Adrenal gland (tissue), 12 donors: ENCODE results near the gene NPS. TPM values are rescaled to one million over a fixed set of nuclear protein-coding genes. Genes with fewer than 3 reads are reported as not detected.

Experiments used
- DNase-seq, 7 donors: peaks; one replicate each; pipeline ENCODE4 v3.0.0-alpha.2; 2019 to 2020
- H3K27ac ChIP-seq, 5 donors: fragments of 200-600 bp; sonication (generic) in 4 of 5; 1 replicate in 3 of 5; 2 replicates in 2 of 5; pipeline versions ENCODE4 v1.5.1 to v1.8.0; 2016 to 2020; ENCODE audit warnings: mild to moderate bottlenecking in 1 of 5
- H3K27me3 ChIP-seq: fragments of 200-600 bp; 2 replicates; pipeline ENCODE4 v1.8.0; 2021
- H3K36me3 ChIP-seq, 2 donors: fragments of 200-600 bp; replicated peaks in 1 of 2; 1 replicate in 1 of 2; 2 replicates in 1 of 2; pipeline versions ENCODE4 v1.5.1 to v1.8.0; 2018 to 2022
- H3K4me1 ChIP-seq, 2 donors: fragments of 200-600 bp; replicated peaks in 1 of 2; 1 replicate in 1 of 2; 2 replicates in 1 of 2; pipeline versions ENCODE4 v1.5.1 to v1.8.0; 2018 to 2021
- H3K4me3 ChIP-seq, 4 donors: fragments of 200-600 bp; sonication (generic) in 3 of 4; one replicate each; pipeline ENCODE4 v1.5.1; 2016 to 2018
- H3K9me3 ChIP-seq, 3 donors: fragments of 200-600 bp; sonication (generic) in 1 of 3; replicated peaks in 1 of 3; 1 replicate in 2 of 3; 2 replicates in 1 of 3; pipeline versions ENCODE4 v1.5.1 to v1.8.0; 2016 to 2021
- POLR2A ChIP-seq, 2 donors: fragments of 450-650 bp; IDR thresholded peaks; one replicate each; pipeline ENCODE4 v1.6.1; 2017; ENCODE audit warnings: antibody characterized with exemption in 2 of 2, mild to moderate bottlenecking in 2 of 2, moderate library complexity in 1 of 2
- WGBS, 4 donors: extraction: QIAGEN DNeasy Blood & Tissue Kit in 2 of 4; methylation state at CpG; one replicate each; pipeline versions ENCODE4 v1.1.5 to v1.1.7; 2013 to 2017; 5-methylcytosine and 5-hydroxymethylcytosine counted together
- intact Hi-C, 2 donors: fragments of 100-400 bp; cut with DNase I; formaldehyde crosslinking; loops; one replicate each; pipeline versions ENCODE4 v1.14.1 to v1.15.0; 2022 to 2023
- polyA plus RNA-seq, 3 donors: library from polyadenylated mRNA; stranded (reverse); fragments of 200-250 nt in 2 of 3; fragments of 350-450 nt in 1 of 3; fragmentation: Illumina TruSeq in 1 of 3; extraction: RNeasy Lipid Tissue Mini Kit (QIAGEN cat#74804) in 1 of 3; gene quantifications; one replicate each; pipeline ENCODE4 v1.2.3, GENCODE V29; 2013 to 2014
- total RNA-seq, 9 donors: library from RNA; depleted of rRNA in 4 of 9; stranded (reverse); fragments of >200 nt in 4 of 9; fragments of 120-200 nt in 1 of 9; fragmentation: NEBNext Ultra II Directional in 1 of 9; extraction: Animal tissue kit (Norgen Biotek cat#: 25700) in 1 of 9; gene quantifications; one replicate each; pipeline versions ENCODE4 v1.1.0 to v1.2.4, GENCODE V29; 2013 to 2023
- TF ChIP-seq, protein P1 (sequence below), 6 experiments: fragments of 450-650 bp in 4 of 6; fragments of 200-600 bp in 2 of 6; sonication (generic) in 1 of 6; IDR thresholded peaks; 1 replicate in 5 of 6; 2 replicates in 1 of 6; pipeline versions ENCODE4 v1.5.1 to v1.8.0; 2016 to 2021; ENCODE audit warnings: antibody characterized with exemption in 6 of 6, mild to moderate bottlenecking in 2 of 6, moderate library complexity in 1 of 6
- donor health status: healthy with polysubstance abuse.
- donor health status: Bipolar disorder and iron deficiency.
- donor health status: DM: yes; HTN: yes; CAD: no.
- donor health status: DM: no; HTN: no; CAD: no.
- donor health status: DM: no; HTN: no; CAD: no.
- donor health status: DM: yes; HTN: yes; CAD: no.

Gene NPS
- total and polyA plus RNA-seq, 12 donors, result not detected

DNA sequence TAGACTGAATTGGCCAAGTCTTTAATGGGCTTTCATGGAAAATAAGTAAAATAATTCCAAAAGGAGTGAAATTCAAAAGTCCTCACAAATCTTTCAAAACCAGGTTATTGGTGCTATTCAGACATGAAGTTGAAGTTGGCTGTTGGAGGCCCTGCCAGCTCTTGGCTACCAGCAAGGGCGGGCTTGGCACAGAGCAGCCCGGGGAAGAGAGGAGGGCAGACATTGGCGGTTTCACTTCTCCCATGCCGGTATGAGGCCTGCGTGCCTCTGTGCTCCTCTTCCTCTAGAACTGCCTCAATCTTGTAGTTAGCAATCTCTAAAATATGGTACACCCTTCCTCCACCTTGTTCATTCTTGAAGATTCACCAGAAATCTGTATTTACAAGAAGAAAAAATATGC lies 16.4 kb upstream of the NPS start:
- TF ChIP-seq, protein P1, sequence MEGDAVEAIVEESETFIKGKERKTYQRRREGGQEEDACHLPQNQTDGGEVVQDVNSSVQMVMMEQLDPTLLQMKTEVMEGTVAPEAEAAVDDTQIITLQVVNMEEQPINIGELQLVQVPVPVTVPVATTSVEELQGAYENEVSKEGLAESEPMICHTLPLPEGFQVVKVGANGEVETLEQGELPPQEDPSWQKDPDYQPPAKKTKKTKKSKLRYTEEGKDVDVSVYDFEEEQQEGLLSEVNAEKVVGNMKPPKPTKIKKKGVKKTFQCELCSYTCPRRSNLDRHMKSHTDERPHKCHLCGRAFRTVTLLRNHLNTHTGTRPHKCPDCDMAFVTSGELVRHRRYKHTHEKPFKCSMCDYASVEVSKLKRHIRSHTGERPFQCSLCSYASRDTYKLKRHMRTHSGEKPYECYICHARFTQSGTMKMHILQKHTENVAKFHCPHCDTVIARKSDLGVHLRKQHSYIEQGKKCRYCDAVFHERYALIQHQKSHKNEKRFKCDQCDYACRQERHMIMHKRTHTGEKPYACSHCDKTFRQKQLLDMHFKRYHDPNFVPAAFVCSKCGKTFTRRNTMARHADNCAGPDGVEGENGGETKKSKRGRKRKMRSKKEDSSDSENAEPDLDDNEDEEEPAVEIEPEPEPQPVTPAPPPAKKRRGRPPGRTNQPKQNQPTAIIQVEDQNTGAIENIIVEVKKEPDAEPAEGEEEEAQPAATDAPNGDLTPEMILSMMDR (IDR thresholded peaks at IDR 0.05), result no peak
- no peak for TF ChIP-seq POLR2A (IDR thresholded peaks at IDR 0.05)
- intact Hi-C loops, result no loop called here
- Histone ChIP-seq H3K36me3 (no peaks in the 10 kb centered on the region), H3K4me1 (no peaks in the 10 kb centered on the region), H3K4me3 (no peak overlapping the region), H3K9me3 (no peaks in the 10 kb centered on the region), H3K27me3 (no peaks in the 10 kb centered on the region), H3K27ac (no peak overlapping the region)
- no peak for DNase-seq
- 89 to 100% (median 93%) methylated on average over 5 of the region's 5 CpGs for WGBS, 4 donors

DNA sequence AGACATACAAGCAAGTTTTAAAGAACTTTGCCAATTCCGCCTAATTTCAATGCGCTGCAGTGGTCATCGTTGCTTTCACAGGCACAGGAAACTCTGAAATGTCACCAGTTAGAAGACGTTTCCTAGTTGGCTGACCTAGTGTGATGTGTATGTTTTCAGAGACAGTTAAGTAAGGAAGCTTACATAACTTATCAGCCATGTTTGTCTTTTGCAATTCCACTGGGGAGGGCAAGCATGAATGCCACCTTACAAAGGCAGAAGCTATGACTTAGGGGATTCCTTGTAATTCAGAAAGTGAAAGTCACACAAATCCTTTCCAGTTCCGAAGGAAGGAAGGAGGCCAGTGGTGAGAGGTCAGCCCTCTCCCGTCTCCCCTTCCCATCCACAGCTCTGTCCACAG lies 15.0 kb upstream of the NPS start:
- H3K4me1 ChIP-seq, result no peaks in the 10 kb centered on the region
- no peaks in the 10 kb centered on the region for H3K9me3 ChIP-seq
- H3K27ac ChIP-seq, result no peak overlapping the region
- 61 to 71% (median 65%) methylated on average over 6 of the region's 6 CpGs for WGBS, 4 donors
- no peak for TF ChIP-seq POLR2A (IDR thresholded peaks at IDR 0.05)
- TF ChIP-seq, protein P1 (IDR thresholded peaks at IDR 0.05), result no peak
- H3K36me3 ChIP-seq, result no peaks in the 10 kb centered on the region
- H3K27me3 ChIP-seq, result no peaks in the 10 kb centered on the region
- intact Hi-C loops, result no loop called here
- H3K4me3 ChIP-seq, result no peak overlapping the region
- DNase-seq, result no peak

DNA sequence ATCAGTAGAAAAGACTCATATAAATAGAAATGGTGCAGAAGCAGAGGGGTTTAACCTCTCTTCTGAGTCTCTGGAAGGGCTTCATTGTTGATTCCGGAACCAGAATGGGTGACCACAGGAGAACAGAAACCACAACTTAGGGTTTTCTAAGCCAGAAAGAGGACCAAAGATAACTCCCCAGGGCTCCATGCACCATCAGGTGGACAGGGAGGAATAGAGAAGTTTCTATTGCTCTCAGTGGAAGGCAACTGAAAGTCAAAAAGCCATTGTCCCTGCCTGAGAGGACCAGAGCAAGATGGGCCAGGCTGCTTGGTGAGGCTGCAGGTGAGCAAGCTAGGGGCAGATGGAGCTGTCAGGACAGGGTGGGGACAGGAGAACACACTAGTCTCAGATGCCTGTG lies 14.6 kb upstream of the NPS start:
- no peaks in the 10 kb centered on the region for H3K36me3 ChIP-seq
- H3K27ac ChIP-seq, result no peak overlapping the region
- no peaks in the 10 kb centered on the region for H3K9me3 ChIP-seq
- intact Hi-C loops, result no loop called here
- 69 to 92% (median 81%) methylated on average over 1 of the region's 1 CpG for WGBS, 4 donors
- TF ChIP-seq, protein P1 (IDR thresholded peaks at IDR 0.05), result no peak
- TF ChIP-seq POLR2A (IDR thresholded peaks at IDR 0.05), result no peak
- no peak overlapping the region for H3K4me3 ChIP-seq
- no peaks in the 10 kb centered on the region for H3K27me3 ChIP-seq
- DNase-seq, result no peak
- H3K4me1 ChIP-seq, result no peaks in the 10 kb centered on the region

GRCh38 chr10:127535802-127536515 lies 13.2 kb upstream of the NPS start:
- Histone ChIP-seq H3K9me3 (no peaks in the 10 kb centered on the region), H3K4me1 (no peaks in the 10 kb centered on the region), H3K27ac (no peak overlapping the region), H3K4me3 (no peak overlapping the region), H3K27me3 (no peaks in the 10 kb centered on the region), H3K36me3 (no peaks in the 10 kb centered on the region)
- WGBS, 4 donors, result 61 to 70% (median 67%) methylated on average over 8 of the region's 8 CpGs
- TF ChIP-seq, protein P1 (IDR thresholded peaks at IDR 0.05), result no peak
- no peak for TF ChIP-seq POLR2A (IDR thresholded peaks at IDR 0.05)
- no peak for DNase-seq
- intact Hi-C loops, result no loop called here
